IMR-90 (cell line): ENCODE results near the gene SLC22A12. TPM values are rescaled to one million over a fixed set of nuclear protein-coding genes. Genes with fewer than 3 reads are reported as not detected.

Experiments
- ATAC-seq: fragments of 200-7000 bp; cut with Tn5 transposase; 2 replicates; pipeline ENCODE4 v1.9.1; 2020; ENCODE audit warnings: low read depth, mild to moderate bottlenecking, moderate library complexity
- BruUV-seq: library from RNA; stranded (reverse); fragments of 400-500 nt; replicated peaks from 2 replicates; lab custom pipeline; 2021; lab: Mats Ljungman, UMichigan
- CTCF ChIA-PET: fragments of 300-600 bp; formaldehyde crosslinking; extraction: SDS; loops from one replicate; lab custom pipeline; 2021; ENCODE audit warnings: antibody characterized with exemption; lab: Yijun Ruan, JAX
- POLR2A ChIA-PET: fragments of 300-600 bp; sonication (Branson Sonifier 250); formaldehyde crosslinking; loops from one replicate; lab custom pipeline; 2022; ENCODE audit warnings: antibody characterized with exemption; ENCODE audit not compliant: unreplicated experiment; lab: Charles Lee
- DNase-seq: peaks from one replicate; pipeline ENCODE4 v3.0.0; 2013
- H2AFZ ChIP-seq: replicated peaks from 2 replicates; pipeline ENCODE3; 2013; ENCODE audit warnings: low read length, mild to moderate bottlenecking; ENCODE audit not compliant: poor library complexity
- H2AK5ac ChIP-seq: 2 replicates; pipeline ENCODE4 v1.6.1; 2013; ENCODE audit warnings: low read depth, low read length, inconsistent platforms
- H2AK9ac ChIP-seq: replicated peaks from 2 replicates; pipeline ENCODE3; 2013; ENCODE audit warnings: mild to moderate bottlenecking, low read depth, low read length, moderate library complexity; ENCODE audit not compliant: poor library complexity
- H2BK120ac ChIP-seq: 2 replicates; pipeline ENCODE4 v1.6.1; 2013; ENCODE audit warnings: low read depth, low read length, inconsistent platforms
- H2BK15ac ChIP-seq: 3 replicates; pipeline ENCODE4 v1.6.1; 2013; ENCODE audit warnings: low read depth, low read length, inconsistent platforms
- H2BK20ac ChIP-seq: 2 replicates; pipeline ENCODE4 v1.6.1; 2013; ENCODE audit warnings: low read depth, mild to moderate bottlenecking, inconsistent platforms, low read length, moderate library complexity
- H2BK5ac ChIP-seq: 2 replicates; pipeline ENCODE4 v1.6.1; 2013; ENCODE audit warnings: mild to moderate bottlenecking, low read depth, low read length, inconsistent platforms; ENCODE audit not compliant: poor library complexity, severe bottlenecking
- H3K14ac ChIP-seq: replicated peaks from 2 replicates; pipeline ENCODE4 v1.6.1; 2013; ENCODE audit warnings: low read depth, low read length, inconsistent platforms
- H3K18ac ChIP-seq: 2 replicates; pipeline ENCODE4 v1.6.1; 2013; ENCODE audit warnings: low read depth, low read length, control low read depth
- H3K23ac ChIP-seq: 2 replicates; pipeline ENCODE4 v1.6.1; 2013; ENCODE audit warnings: low read depth, low read length, inconsistent platforms
- H3K27ac ChIP-seq: 2 replicates; pipeline ENCODE4 v1.5.1; 2013; ENCODE audit warnings: mild to moderate bottlenecking, control low read depth, low read length; ENCODE audit not compliant: insufficient read depth
- H3K27me3 ChIP-seq: 2 replicates; pipeline ENCODE4 v1.6.1; 2013; ENCODE audit warnings: low read length; ENCODE audit not compliant: control insufficient read depth, insufficient read depth
- H3K36me3 ChIP-seq: 2 replicates; pipeline ENCODE4 v1.6.1; 2013; ENCODE audit warnings: low read length, mixed read lengths; ENCODE audit not compliant: control insufficient read depth, insufficient read depth
- H3K4ac ChIP-seq: 2 replicates; pipeline ENCODE4 v1.6.1; 2013; ENCODE audit warnings: low read depth, low read length, inconsistent platforms
- H3K4me1 ChIP-seq: 2 replicates; pipeline ENCODE4 v1.6.1; 2013; ENCODE audit warnings: low read length, mixed read lengths; ENCODE audit not compliant: control insufficient read depth, insufficient read depth
- H3K4me2 ChIP-seq: 2 replicates; pipeline ENCODE4 v1.6.1; 2013; ENCODE audit warnings: low read depth, mild to moderate bottlenecking, control low read depth, low read length, moderate library complexity
- H3K4me3 ChIP-seq: 2 replicates; pipeline ENCODE4 v1.5.1; 2013; ENCODE audit warnings: low read depth, mild to moderate bottlenecking, control low read depth, low read length, moderate library complexity; ENCODE audit not compliant: insufficient read depth
- H3K56ac ChIP-seq: 2 replicates; pipeline ENCODE4 v1.6.1; 2013; ENCODE audit warnings: low read length, inconsistent platforms; ENCODE audit not compliant: insufficient read depth; ENCODE audit errors: extremely low read depth
- H3K79me1 ChIP-seq, 2 experiments: 2 replicates each; pipeline ENCODE4 v1.6.1; 2013; ENCODE audit warnings: low read length in 2 of 2, inconsistent platforms in 1 of 2, low read depth in 1 of 2
- H3K9ac ChIP-seq: 2 replicates; pipeline ENCODE4 v1.6.1; 2013; ENCODE audit warnings: low read depth, low read length, control low read depth
- H3K9me1 ChIP-seq: 2 replicates; pipeline ENCODE4 v1.6.1; 2013; ENCODE audit warnings: low read length, inconsistent platforms; ENCODE audit not compliant: insufficient read depth
- H3K9me3 ChIP-seq: 2 replicates; pipeline ENCODE4 v1.6.1; 2013; ENCODE audit warnings: low read length; ENCODE audit not compliant: control insufficient read depth, insufficient read depth
- H4K20me1 ChIP-seq: 2 replicates; pipeline ENCODE4 v1.6.1; 2013; ENCODE audit warnings: low read length, inconsistent platforms; ENCODE audit not compliant: insufficient read depth
- H4K5ac ChIP-seq: 2 replicates; pipeline ENCODE4 v1.6.1; 2013; ENCODE audit warnings: mild to moderate bottlenecking, low read depth, low read length, control low read depth
- H4K8ac ChIP-seq, 2 experiments: 2 replicates each; pipeline ENCODE4 v1.6.1; 2013; ENCODE audit warnings: low read depth in 2 of 2, low read length in 2 of 2, control low read depth in 1 of 2, inconsistent platforms in 1 of 2
- H4K91ac ChIP-seq: 2 replicates; pipeline ENCODE4 v1.6.1; 2013; ENCODE audit warnings: low read depth, low read length, inconsistent platforms; ENCODE audit not compliant: insufficient read depth
- BHLHE40 ChIP-seq: fragments of 150-350 bp; IDR thresholded peaks from 2 replicates; pipeline ENCODE4 v1.6.1; 2016; ENCODE audit warnings: mild to moderate bottlenecking, low read depth, low read length
- CEBPB ChIP-seq: IDR thresholded peaks from 2 replicates; pipeline ENCODE4 v1.6.1; 2012; ENCODE audit warnings: low read depth, low read length, improper control_type of control experiment
- CHD1 ChIP-seq: IDR thresholded peaks from 2 replicates; pipeline ENCODE4 v1.6.1; 2012; ENCODE audit warnings: low read depth, low read length, improper control_type of control experiment
- FOS ChIP-seq: fragments of 150-350 bp; IDR thresholded peaks from 2 replicates; pipeline ENCODE4 v1.6.1; 2016; ENCODE audit warnings: low read depth, low read length
- MAFK ChIP-seq: IDR thresholded peaks from 2 replicates; pipeline ENCODE4 v1.6.1; 2012; ENCODE audit warnings: low read depth, low read length, improper control_type of control experiment
- MAZ ChIP-seq: IDR thresholded peaks from 2 replicates; pipeline ENCODE4 v1.6.1; 2012; ENCODE audit warnings: low read depth, mild to moderate bottlenecking, low read length, improper control_type of control experiment, moderate library complexity, borderline replicate concordance
- MXI1 ChIP-seq: IDR thresholded peaks from 2 replicates; pipeline ENCODE4 v1.6.1; 2012; ENCODE audit warnings: low read depth, mild to moderate bottlenecking, low read length, moderate library complexity, borderline replicate concordance
- NFE2L2 ChIP-seq: fragments of 150-350 bp; IDR thresholded peaks from 2 replicates; pipeline ENCODE4 v1.6.1; 2016; ENCODE audit warnings: low read depth, mild to moderate bottlenecking, low read length
- POLR2A ChIP-seq: IDR thresholded peaks from 2 replicates; pipeline ENCODE4 v1.6.1; 2012; ENCODE audit warnings: mild to moderate bottlenecking, low read depth, low read length
- RAD21 ChIP-seq: IDR thresholded peaks from 2 replicates; pipeline ENCODE4 v1.6.1; 2012; ENCODE audit warnings: low read length, improper control_type of control experiment
- RCOR1 ChIP-seq: IDR thresholded peaks from 2 replicates; pipeline ENCODE4 v1.6.1; 2012; ENCODE audit warnings: mild to moderate bottlenecking, low read length, improper control_type of control experiment; ENCODE audit not compliant: insufficient replicate concordance
- RFX5 ChIP-seq: IDR thresholded peaks from 2 replicates; pipeline ENCODE4 v1.8.0; 2012; ENCODE audit warnings: low read depth, mild to moderate bottlenecking, low read length, moderate library complexity
- SMC3 ChIP-seq: fragments of 150-350 bp; IDR thresholded peaks from 2 replicates; pipeline ENCODE4 v1.6.1; 2016; ENCODE audit warnings: low read depth, mild to moderate bottlenecking, antibody characterized with exemption, low read length, moderate library complexity
- WGBS, 2 experiments: methylation state at CpG; one replicate each; pipeline versions ENCODE4 v1.1.5 to v1.1.7; 2013; ENCODE audit warnings: missing lambda C conversion rate in 2 of 2; ENCODE audit not compliant: insufficient read length in 1 of 2; ENCODE audit errors: extremely low coverage in 2 of 2; 5-methylcytosine and 5-hydroxymethylcytosine counted together
- dilution Hi-C: fragments of 300-500 bp; cut with HindIII; formaldehyde crosslinking; loops from one replicate; pipeline ENCODE4 v1.14.3; 2018; ENCODE audit warnings: low sequenced_read_pairs; ENCODE audit not compliant: unreplicated experiment
- in situ Hi-C: fragments of 300-500 bp; cut with MboI; formaldehyde crosslinking; loops from 3 replicates; pipeline ENCODE4 v1.14.3; 2019; ENCODE audit warnings: low sequenced_read_pairs, inconsistent platforms, mixed read lengths
- intact Hi-C: fragments of 100-400 bp; cut with micrococcal nuclease; formaldehyde crosslinking; loops from 2 replicates; pipeline ENCODE4 v1.10.0; 2022
- polyA plus RNA-seq, 3 experiments: library from polyadenylated mRNA; depleted of rRNA; stranded (reverse); fragments of >200 nt; gene quantifications; 2 replicates each; pipeline ENCODE4 v1.2.3, GENCODE V29; 2012; ENCODE audit warnings: low replicate concordance in 1 of 3
- total RNA-seq: library from RNA; depleted of rRNA; stranded (reverse); fragments of >200 nt; gene quantifications from 2 replicates; pipeline ENCODE4 v1.2.3, GENCODE V29; 2012
- TF ChIP-seq, protein P1 (sequence below): conservative IDR thresholded peaks from 2 replicates; pipeline ENCODE4 v1.5.1; 2012; ENCODE audit warnings: mild to moderate bottlenecking, low read depth, low read length, improper control_type of control experiment
- TF ChIP-seq, protein P2 (sequence below): fragments of 150-350 bp; IDR thresholded peaks from 2 replicates; pipeline ENCODE4 v1.6.1; 2016; ENCODE audit warnings: low read depth, mild to moderate bottlenecking, low read length, moderate library complexity, borderline replicate concordance
- TF ChIP-seq, protein P3 (sequence below): fragments of 150-350 bp; IDR thresholded peaks from 2 replicates; pipeline ENCODE4 v1.6.1; 2017; ENCODE audit warnings: mild to moderate bottlenecking, antibody characterized with exemption, low read length, low read depth

Gene SLC22A12
- total and polyA plus RNA-seq, 2 of the 4 experiments (the other 2 are of a cell fraction): not detected

DNA sequence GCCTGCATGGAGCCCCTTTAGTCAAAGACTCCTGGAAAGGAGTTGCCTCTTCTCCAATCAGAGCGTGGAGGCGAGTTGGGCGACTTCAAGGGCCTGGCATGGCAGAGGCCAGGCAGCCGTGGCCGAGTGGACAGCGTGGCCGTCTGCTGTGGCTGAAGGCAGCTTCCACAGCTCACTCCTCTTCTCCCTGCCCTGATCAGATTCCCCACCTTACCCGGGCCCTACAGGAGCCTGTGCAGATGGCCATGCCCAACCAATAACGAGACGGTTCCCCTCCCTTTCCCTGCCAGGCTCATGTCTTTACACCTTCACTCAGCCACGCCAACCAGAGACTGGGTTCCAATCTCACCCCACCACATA is 20.0 kb upstream of the SLC22A12 start:
- Histone ChIP-seq H2BK15ac (no peak overlapping the region), H3K9me3 (no peaks in the 10 kb centered on the region), H3K4me2 (no peak overlapping the region), H3K27ac (no peak overlapping the region), H4K20me1 (no peaks in the 10 kb centered on the region), H2AK5ac (no peak overlapping the region), H3K27me3 (peaks cover 34% of the 10 kb centered on the region), H3K56ac (no peak overlapping the region), H3K4me3 (no peak overlapping the region), H4K91ac (no peak overlapping the region), H3K9ac (no peak overlapping the region), H3K23ac (no peak overlapping the region), H3K36me3 (no peaks in the 10 kb centered on the region), H3K18ac (no peak overlapping the region), H3K4ac (no peak overlapping the region), H3K4me1 (no peaks in the 10 kb centered on the region), H2AK9ac (no peak overlapping the region), H4K8ac (no peak overlapping the region), H2BK5ac (no peak overlapping the region), H3K14ac (no peak overlapping the region), H3K9me1 (no peaks in the 10 kb centered on the region), H2BK120ac (no peak overlapping the region), H2AFZ (no peak overlapping the region), H2BK20ac (no peak overlapping the region), H3K79me1 (no peaks in the 10 kb centered on the region), H4K5ac (no peak overlapping the region)
- 70% methylated on average over 3 of the region's 11 CpGs; no CpG with 5 or more reads in 1 of the 2 experiments for WGBS, 2 experiments
- no peak for TF ChIP-seq SMC3
- no peak for TF ChIP-seq FOS
- TF ChIP-seq MAZ: no peak
- TF ChIP-seq CHD1: no peak
- TF ChIP-seq MAFK: no peak
- no peak for TF ChIP-seq NFE2L2
- TF ChIP-seq, protein P1, sequence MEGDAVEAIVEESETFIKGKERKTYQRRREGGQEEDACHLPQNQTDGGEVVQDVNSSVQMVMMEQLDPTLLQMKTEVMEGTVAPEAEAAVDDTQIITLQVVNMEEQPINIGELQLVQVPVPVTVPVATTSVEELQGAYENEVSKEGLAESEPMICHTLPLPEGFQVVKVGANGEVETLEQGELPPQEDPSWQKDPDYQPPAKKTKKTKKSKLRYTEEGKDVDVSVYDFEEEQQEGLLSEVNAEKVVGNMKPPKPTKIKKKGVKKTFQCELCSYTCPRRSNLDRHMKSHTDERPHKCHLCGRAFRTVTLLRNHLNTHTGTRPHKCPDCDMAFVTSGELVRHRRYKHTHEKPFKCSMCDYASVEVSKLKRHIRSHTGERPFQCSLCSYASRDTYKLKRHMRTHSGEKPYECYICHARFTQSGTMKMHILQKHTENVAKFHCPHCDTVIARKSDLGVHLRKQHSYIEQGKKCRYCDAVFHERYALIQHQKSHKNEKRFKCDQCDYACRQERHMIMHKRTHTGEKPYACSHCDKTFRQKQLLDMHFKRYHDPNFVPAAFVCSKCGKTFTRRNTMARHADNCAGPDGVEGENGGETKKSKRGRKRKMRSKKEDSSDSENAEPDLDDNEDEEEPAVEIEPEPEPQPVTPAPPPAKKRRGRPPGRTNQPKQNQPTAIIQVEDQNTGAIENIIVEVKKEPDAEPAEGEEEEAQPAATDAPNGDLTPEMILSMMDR: no peak
- no peak for TF ChIP-seq CEBPB
- TF ChIP-seq BHLHE40: no peak
- TF ChIP-seq, protein P2, sequence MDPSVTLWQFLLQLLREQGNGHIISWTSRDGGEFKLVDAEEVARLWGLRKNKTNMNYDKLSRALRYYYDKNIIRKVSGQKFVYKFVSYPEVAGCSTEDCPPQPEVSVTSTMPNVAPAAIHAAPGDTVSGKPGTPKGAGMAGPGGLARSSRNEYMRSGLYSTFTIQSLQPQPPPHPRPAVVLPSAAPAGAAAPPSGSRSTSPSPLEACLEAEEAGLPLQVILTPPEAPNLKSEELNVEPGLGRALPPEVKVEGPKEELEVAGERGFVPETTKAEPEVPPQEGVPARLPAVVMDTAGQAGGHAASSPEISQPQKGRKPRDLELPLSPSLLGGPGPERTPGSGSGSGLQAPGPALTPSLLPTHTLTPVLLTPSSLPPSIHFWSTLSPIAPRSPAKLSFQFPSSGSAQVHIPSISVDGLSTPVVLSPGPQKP: no peak
- no peak for TF ChIP-seq RFX5
- no peak for TF ChIP-seq POLR2A
- TF ChIP-seq, protein P3, sequence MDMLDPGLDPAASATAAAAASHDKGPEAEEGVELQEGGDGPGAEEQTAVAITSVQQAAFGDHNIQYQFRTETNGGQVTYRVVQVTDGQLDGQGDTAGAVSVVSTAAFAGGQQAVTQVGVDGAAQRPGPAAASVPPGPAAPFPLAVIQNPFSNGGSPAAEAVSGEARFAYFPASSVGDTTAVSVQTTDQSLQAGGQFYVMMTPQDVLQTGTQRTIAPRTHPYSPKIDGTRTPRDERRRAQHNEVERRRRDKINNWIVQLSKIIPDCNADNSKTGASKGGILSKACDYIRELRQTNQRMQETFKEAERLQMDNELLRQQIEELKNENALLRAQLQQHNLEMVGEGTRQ: no peak
- no peak for TF ChIP-seq RAD21
- no peak for TF ChIP-seq MXI1
- no peak for TF ChIP-seq RCOR1
- ATAC-seq (no peak), DNase-seq (no peak)
- POLR2A ChIA-PET: no interaction called here
- dilution Hi-C loops: no loop called here
- in situ Hi-C loops: no loop called here
- no TSS peak for BruUV-seq
- CTCF ChIA-PET: no interaction called here
- intact Hi-C loops: no loop called here
